SK-N-SH (cell line): ENCODE measurements around the gene USP27X.

Experiments
- ELF1 ChIP-seq: IDR thresholded peaks from 2 replicates; pipeline ENCODE4 v1.4.0; 2012
- EP300 ChIP-seq, 2 experiments: IDR thresholded peaks; 2 replicates each; pipeline versions ENCODE4 v1.4.0 to v1.6.1; 2012; ENCODE audit warnings: borderline replicate concordance in 1 of 2, low read depth in 1 of 2, low read length in 1 of 2
- EZH2phosphoT487 ChIP-seq: fragments of 200-600 bp; sonication (generic); IDR thresholded peaks from 2 replicates; pipeline ENCODE4 v1.6.1; 2017; ENCODE audit warnings: low read depth, mixed run types, mild to moderate bottlenecking, antibody characterized with exemption, moderate library complexity, borderline replicate concordance
- FOXM1 ChIP-seq: IDR thresholded peaks from 2 replicates; pipeline ENCODE4 v1.4.0; 2012; ENCODE audit warnings: low read depth, mild to moderate bottlenecking
- MAX ChIP-seq: IDR thresholded peaks from 2 replicates; pipeline ENCODE4 v1.4.0; 2012; ENCODE audit warnings: low read depth
- MEF2A ChIP-seq: IDR thresholded peaks from 2 replicates; pipeline ENCODE4 v1.4.0; 2012; ENCODE audit warnings: low read depth, borderline replicate concordance
- MXI1 ChIP-seq: IDR thresholded peaks from 2 replicates; pipeline ENCODE4 v1.6.1; 2012; ENCODE audit warnings: mild to moderate bottlenecking, low read depth, low read length, improper control_type of control experiment
- POLR2AphosphoS5 ChIP-seq: IDR thresholded peaks from 2 replicates; pipeline ENCODE4 v1.6.1; 2012; ENCODE audit warnings: low read depth, low read length
- RAD21 ChIP-seq: IDR thresholded peaks from 2 replicates; pipeline ENCODE4 v1.6.1; 2012; ENCODE audit warnings: mild to moderate bottlenecking, low read length
- SMC3 ChIP-seq: IDR thresholded peaks from 2 replicates; pipeline ENCODE4 v1.6.1; 2012; ENCODE audit warnings: low read depth, low read length, improper control_type of control experiment
- TCF12 ChIP-seq: IDR thresholded peaks from 2 replicates; pipeline ENCODE4 v1.4.0; 2012
- USF2 ChIP-seq: fragments of 150-350 bp; IDR thresholded peaks from 2 replicates; pipeline ENCODE4 v1.6.1; 2017; ENCODE audit warnings: antibody characterized with exemption, low read length, low read depth, borderline replicate concordance
- TF ChIP-seq, protein P1 (sequence below): fragments of 200-600 bp; sonication (generic); IDR thresholded peaks from 2 replicates; pipeline ENCODE4 v1.6.1; 2017; ENCODE audit warnings: antibody characterized with exemption, mild to moderate bottlenecking, moderate library complexity

GRCh38 chrX:49925176-49925575, 45.9 kb downstream of the USP27X start:
- TF ChIP-seq MXI1 (no peak), SMC3 (no peak), USF2 (no peak), MAX (no peak), EP300 (IDR thresholded peaks at IDR 0.05; ENCODE audit: borderline replicate concordance in 1 of 2, low read depth in 1 of 2, low read length in 1 of 2) (no peak), FOXM1 (no peak), POLR2AphosphoS5 (no peak), EZH2phosphoT487 (no peak), MEF2A (no peak), TCF12 (no peak), ELF1 (no peak), RAD21 (no peak)
- TF ChIP-seq, protein P1, sequence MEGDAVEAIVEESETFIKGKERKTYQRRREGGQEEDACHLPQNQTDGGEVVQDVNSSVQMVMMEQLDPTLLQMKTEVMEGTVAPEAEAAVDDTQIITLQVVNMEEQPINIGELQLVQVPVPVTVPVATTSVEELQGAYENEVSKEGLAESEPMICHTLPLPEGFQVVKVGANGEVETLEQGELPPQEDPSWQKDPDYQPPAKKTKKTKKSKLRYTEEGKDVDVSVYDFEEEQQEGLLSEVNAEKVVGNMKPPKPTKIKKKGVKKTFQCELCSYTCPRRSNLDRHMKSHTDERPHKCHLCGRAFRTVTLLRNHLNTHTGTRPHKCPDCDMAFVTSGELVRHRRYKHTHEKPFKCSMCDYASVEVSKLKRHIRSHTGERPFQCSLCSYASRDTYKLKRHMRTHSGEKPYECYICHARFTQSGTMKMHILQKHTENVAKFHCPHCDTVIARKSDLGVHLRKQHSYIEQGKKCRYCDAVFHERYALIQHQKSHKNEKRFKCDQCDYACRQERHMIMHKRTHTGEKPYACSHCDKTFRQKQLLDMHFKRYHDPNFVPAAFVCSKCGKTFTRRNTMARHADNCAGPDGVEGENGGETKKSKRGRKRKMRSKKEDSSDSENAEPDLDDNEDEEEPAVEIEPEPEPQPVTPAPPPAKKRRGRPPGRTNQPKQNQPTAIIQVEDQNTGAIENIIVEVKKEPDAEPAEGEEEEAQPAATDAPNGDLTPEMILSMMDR, result no peak
